ENCODE data around the gene ANKRD27.
"Not testable (repeated sequence)": the region's sequence is repeated elsewhere in the genome, so short reads cannot be mapped to it uniquely, and the experiment has no call there.

DNA sequence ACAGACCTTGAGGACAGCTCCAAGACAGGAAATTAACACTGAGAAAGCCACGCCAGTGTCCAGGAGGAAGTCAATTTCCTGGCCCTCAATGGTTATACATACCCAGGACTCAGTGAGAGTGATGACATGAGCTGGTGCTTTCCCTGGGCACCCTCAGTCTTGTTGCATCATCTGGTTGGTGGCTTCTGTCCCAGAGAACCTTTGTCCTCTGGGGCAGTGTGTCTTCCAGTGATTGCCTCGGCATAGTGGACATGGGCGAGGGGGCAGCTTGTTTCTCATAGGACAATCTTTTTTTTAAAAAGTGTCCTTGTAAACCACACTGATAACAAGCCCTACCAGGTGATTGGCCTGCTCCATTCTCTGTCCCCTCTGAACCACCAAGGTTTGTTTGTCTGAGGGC lies 21.8 kb upstream of the ANKRD27 start:
- TF ChIP-seq, protein P1, sequence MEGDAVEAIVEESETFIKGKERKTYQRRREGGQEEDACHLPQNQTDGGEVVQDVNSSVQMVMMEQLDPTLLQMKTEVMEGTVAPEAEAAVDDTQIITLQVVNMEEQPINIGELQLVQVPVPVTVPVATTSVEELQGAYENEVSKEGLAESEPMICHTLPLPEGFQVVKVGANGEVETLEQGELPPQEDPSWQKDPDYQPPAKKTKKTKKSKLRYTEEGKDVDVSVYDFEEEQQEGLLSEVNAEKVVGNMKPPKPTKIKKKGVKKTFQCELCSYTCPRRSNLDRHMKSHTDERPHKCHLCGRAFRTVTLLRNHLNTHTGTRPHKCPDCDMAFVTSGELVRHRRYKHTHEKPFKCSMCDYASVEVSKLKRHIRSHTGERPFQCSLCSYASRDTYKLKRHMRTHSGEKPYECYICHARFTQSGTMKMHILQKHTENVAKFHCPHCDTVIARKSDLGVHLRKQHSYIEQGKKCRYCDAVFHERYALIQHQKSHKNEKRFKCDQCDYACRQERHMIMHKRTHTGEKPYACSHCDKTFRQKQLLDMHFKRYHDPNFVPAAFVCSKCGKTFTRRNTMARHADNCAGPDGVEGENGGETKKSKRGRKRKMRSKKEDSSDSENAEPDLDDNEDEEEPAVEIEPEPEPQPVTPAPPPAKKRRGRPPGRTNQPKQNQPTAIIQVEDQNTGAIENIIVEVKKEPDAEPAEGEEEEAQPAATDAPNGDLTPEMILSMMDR (IDR thresholded peaks at IDR 0.05): not testable (repeated sequence)
- TF ChIP-seq POLR2A (IDR thresholded peaks at IDR 0.05): not testable (repeated sequence)

Data from esophagus squamous epithelium (tissue), 4 donors.